Activated CD4-positive, alpha-beta T cell treated with anti-CD3 and anti-CD28 coated beads, Interleukin-2, Interleukin-4, amounts not matched to agents 100 ng/mL and 50 ng/mL, durations not matched to agents 16 hours and 8 hours (primary cell): ENCODE data around the gene KCTD18.

Source experiments
- DNase-seq: peaks from one replicate; pipeline ENCODE4 v3.0.0-alpha.2; 2020; ENCODE audit warnings: low spot score

The KCTD18 gene

GRCh38 chr2:200509612-200510433, at the start of gene KCTD18:
Gene KCTD18 (minus strand): TSS chr2:200510068. CDS start chr2:200507016, 3,052 bp downstream.
- DNase-seq: peak; percentile 92

GRCh38 chr2:200540793-200541192, 30.9 kb upstream of the KCTD18 start:
- no peak for DNase-seq

- DNase-seq: no peak
Observed at GRCh38 chr2:200538139-200538538, 28.3 kb upstream of the KCTD18 start.

- DNase-seq: no peak
Observed at GRCh38 chr2:200534572-200534971, 24.7 kb upstream of the KCTD18 start.

DNA sequence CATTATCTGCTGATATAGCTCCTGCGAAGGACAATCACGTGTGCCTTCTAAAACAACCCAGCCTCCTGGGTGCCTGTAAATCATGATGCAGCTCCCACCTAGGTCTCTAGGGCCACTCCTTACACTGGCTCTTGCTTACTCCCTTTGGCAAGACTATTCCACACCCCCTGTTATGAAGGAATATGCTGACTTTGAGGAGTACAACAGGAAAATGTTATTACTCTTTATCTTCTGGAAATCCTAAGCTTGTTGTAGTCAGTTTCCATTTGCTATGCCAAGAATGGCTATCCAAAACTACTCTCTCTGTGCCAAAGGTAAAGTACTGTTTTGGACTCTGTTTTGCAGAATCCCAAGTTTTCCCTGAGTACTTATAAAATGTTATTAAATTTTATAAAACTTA, 23.9 kb upstream of the KCTD18 start:
- no peak for DNase-seq

- no peak for DNase-seq
Observed at GRCh38 chr2:200528228-200528627, 18.4 kb upstream of the KCTD18 start.

DNA sequence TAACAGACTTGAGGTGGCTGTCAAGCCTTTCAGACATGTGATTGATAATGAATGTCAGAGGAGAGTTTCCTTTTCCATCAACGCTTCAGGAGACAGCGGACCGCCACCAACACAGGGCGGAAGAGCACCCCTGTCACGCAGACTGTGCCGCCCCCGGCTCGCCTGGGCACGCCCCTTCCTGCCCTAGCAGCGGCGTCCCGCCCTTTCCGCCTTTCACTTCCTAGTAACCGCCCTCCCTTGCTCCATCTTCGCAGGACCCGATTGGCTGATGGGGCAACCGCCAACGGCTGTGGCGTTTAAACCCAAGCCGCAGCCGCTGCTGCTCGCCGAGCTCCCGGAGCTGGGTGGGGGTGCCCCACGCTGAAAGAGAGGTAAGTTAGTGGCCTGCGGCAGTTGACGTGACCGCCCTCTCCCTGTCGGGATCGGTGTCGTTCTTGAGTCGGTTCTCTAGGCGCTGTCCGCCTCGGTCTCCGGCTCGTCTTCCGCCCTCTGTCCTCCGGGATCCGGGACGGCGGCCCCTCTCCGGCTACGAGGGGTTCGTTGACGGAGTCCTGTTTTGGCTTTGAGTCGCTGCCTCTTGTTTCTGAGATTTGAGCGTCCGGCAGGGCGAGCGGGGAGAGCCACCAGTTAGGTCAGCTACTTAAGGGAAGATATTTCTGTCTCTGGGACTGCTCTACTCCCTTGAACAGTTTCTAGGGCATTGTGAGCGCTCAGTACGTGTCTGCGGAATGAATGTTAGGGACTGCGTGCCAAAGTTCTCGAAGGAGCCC, 16.2 kb upstream of the KCTD18 start, which contains the start of gene SGO2:
TSS of gene SGO2 (plus strand) at position 326 of the 770 bp plus-strand sequence. CDS start 6,769 bp downstream, outside the sequence.
- peak; percentile 98 for DNase-seq

DNA sequence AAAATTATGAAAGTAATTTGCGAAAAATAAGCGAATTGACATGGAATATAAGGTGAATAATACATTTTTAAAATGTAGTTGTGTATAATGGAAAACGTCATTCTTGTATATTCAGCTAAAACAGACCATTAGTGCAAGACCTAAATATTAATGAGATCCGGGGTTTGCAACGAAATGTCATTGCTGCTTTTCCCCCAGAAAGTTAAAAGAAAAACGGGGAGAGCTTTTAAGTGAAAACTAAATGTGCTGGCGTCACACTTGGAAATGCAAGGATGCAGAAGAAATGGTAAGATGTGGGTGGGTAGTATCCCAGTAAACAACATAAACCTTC, 15.6 kb upstream of the KCTD18 start:
- no peak for DNase-seq

- DNase-seq: no peak
Observed at GRCh38 chr2:200525066-200525465, 15.2 kb upstream of the KCTD18 start.

GRCh38 chr2:200523604-200524003, 13.7 kb upstream of the KCTD18 start:
- no peak for DNase-seq

GRCh38 chr2:200523158-200523557, 13.3 kb upstream of the KCTD18 start:
- DNase-seq: no peak

DNA sequence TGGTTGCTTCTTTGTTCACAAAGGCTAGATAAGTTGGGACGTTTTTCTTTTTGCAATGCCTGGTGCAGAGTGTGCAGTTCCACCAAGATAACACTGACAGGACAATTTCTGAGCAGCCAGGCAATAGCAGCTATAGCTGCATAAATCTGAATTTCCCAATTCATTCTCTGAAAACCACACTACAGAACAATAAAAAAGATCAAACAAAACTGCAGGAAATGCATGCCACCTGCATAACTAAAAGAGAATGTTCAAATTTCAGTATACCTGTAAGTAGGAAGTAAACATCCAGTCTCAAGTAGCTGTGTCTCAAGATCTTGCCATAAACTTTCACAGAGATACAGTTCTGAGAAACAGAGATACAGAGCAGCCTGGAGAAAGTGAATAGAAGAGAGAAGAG, 5.3 kb upstream of the KCTD18 start:
- DNase-seq: no peak

- DNase-seq: no peak
Observed at GRCh38 chr2:200509235-200509611, 645 bp downstream of the KCTD18 start.

GRCh38 chr2:200507179-200507578, 2.7 kb downstream of the KCTD18 start:
- no peak for DNase-seq

DNA sequence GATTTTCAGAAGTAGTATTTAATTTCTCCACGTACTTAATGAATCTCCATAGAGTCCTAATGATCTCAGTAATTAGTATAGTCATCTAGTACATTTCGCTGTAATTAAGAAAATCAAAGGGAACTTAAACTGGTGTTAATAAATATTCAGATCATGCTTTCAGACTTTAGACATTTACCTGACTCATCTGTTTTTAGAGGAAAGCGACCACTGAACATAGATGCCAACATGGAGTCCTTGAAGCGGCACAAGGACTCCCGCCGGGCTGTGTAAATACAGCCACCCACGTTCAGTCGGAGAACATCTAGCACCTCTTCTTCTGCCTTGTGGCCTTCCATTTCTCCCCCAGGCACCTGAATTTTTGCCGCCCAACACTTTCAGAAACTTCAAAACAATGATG, 3.2 kb downstream of the KCTD18 start:
- DNase-seq: no peak

- DNase-seq: no peak
Observed at GRCh38 chr2:200502196-200502595, 7.7 kb downstream of the KCTD18 start.

GRCh38 chr2:200498402-200499162, 11.3 kb downstream of the KCTD18 start:
- DNase-seq: no peak

DNA sequence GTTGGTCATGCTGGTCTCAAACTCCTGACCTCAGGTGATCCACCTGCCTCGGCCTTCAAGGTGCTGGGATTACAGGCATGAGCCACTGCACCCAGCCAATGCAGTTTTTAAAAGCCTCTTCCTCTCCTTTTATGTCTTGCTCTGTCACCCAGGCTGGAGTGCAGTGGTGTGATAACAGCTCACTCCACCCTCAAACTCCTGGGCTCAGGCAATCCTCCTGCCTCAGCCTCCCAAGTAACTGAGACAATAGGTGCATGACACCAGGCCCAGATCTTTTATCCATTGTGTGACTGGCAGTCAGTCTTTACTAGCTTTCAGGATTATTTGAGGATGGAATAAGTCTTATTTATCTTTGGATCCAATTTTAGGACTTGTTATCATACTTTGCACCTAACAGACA, 13.2 kb downstream of the KCTD18 start:
- DNase-seq: no peak

DNA sequence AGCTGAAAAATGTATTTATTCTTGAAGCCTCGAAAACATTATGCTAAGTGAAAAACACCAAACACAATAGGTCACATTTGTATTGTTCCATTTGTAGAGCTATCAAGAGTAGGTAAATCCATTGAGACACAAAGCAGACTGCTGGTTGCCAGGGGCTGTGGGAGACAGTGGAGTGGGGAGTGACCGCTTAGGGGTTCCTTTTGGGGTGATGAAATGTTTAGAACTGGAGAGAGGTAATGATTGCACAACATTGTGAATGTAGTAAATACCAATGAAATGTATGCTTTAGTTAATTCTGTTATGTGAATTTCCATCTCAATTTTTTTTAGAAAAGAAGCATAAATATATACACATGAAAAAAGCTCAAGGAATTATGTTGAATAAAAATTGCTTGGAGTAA, 15.8 kb downstream of the KCTD18 start:
- no peak for DNase-seq

DNA sequence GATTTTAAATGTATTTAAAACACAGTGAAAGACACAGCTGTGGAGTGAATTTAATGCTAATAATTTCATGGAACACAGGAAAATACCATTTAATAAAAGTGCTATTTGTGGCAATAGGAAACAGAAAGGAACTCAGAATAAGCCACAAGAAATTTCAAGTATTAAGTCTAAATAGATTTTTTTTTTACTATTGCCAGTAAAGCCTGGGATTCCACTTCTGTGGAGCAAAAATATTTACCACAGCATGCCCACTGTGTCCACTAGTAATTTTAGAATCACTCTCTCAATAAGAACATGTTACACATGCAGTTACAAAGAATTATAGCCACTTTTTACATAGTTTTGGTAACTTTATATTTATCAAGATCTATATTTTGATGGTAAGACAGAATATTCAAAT, 17.2 kb downstream of the KCTD18 start:
- no peak for DNase-seq

GRCh38 chr2:200490001-200490400, 19.9 kb downstream of the KCTD18 start:
- DNase-seq: no peak

DNA sequence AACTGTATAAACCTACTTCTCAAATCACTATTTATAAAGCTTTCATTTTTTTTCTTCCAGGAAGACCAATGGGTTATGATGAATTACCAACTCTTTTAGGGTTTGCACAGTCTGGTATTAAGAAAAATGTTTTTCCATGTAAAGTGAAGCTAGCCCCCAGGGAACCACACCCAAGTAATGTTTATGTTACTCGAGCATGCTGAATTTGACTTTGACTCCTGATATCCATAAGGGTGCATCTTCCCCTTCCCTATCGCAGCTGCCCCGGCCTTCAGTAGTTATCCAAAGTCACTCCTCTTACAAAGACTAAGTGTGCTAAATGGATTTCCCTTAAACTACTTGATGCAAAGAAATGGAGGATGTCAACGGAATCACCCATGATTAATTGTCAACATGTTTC, 21.7 kb downstream of the KCTD18 start:
- DNase-seq: no peak

GRCh38 chr2:200486529-200486928, 23.3 kb downstream of the KCTD18 start:
- DNase-seq: no peak
